Measurements from ENCODE around the gene NRXN3.

NRXN3 gene

DNA sequence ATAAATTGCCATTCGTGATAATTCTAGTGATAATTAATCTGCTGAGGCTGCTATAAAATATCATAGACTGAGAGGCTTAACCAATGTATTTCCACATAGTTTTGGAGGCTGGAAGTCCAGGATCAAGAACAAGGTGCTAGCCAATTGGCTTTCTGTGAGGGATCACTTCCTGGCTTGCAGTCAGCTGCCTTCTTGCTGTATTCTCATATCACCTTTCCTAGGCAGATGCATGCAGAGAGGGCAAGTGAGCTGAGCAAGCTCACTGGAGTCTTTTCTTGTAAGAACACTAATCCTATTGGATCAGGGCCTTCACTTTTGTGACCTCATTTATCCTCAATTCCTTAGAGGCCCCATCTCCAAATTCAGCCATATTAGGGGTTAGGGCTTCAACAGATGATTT is 1400.5 kb downstream of the NRXN3 start:
- DNase-seq, result no peak

GRCh38 chr14:79571366-79571765 is 1401.2 kb downstream of the NRXN3 start:
- no peak for DNase-seq

GRCh38 chr14:79573486-79573885 is 1403.3 kb downstream of the NRXN3 start:
- no peak for DNase-seq

GRCh38 chr14:79575032-79575431 is 1404.9 kb downstream of the NRXN3 start:
- DNase-seq, result no peak

DNA sequence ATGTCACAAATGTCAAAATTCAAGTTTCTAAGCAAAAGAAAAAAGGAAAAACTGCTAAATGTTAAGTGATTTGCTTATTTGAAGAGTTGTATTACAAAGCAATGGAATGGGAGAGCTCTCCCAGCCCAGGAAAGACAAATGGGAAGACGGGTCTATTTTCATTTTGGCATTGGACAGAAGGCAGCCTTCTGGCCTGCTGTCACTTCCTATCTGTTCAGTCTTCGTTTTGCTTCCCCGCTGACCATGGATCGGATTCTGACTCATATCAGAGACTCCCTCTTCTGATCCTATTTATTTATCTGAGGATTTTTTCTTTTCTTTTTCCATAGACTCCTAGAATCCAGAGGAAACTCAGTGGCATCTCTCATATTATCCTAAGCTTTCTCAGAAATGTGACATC is 1406.3 kb downstream of the NRXN3 start:
- no peak for DNase-seq

GRCh38 chr14:79578470-79578869 is 1408.3 kb downstream of the NRXN3 start:
- no peak for DNase-seq

DNA sequence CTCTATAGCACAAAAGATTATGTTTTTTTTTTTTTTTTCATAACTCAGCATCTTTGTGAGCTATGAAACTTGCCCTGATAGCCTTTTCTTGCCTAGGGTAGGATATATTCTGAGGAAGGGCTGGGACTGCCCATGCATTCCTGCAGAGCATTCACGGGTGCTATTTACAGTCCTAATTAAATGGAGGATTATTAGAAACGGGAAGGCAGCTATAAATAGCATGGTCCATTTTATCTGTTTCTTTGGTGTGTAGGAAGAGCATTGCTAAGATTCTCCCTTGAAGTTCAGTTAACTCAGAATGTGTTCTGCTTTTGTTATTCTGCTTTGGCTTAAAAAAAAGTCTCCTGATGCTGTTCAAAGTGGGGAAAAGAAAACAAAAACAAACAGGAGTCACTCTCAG is 1410.2 kb downstream of the NRXN3 start:
- DNase-seq, result no peak

DNA sequence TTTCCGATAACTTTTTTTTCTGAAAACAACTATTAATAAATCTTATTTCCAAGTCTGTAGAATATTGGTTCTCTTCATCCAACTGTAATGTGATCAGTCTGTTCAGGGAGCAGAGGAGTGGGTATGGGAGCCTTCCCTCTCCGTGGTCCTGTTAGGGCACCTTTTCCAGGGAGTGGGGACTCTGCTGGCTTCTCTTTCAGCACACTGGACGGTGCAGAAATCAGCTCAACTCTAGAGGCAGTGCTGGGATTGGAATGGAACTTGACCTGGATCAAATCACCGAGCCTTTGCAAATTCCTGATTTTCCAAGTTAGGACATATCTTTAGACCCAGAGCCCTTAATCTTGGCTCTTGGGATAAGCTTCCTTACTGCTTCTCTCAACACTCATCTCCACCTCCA is 1410.7 kb downstream of the NRXN3 start:
- no peak for DNase-seq

GRCh38 chr14:79581912-79582576 is 1411.9 kb downstream of the NRXN3 start:
- no peak for DNase-seq

DNA sequence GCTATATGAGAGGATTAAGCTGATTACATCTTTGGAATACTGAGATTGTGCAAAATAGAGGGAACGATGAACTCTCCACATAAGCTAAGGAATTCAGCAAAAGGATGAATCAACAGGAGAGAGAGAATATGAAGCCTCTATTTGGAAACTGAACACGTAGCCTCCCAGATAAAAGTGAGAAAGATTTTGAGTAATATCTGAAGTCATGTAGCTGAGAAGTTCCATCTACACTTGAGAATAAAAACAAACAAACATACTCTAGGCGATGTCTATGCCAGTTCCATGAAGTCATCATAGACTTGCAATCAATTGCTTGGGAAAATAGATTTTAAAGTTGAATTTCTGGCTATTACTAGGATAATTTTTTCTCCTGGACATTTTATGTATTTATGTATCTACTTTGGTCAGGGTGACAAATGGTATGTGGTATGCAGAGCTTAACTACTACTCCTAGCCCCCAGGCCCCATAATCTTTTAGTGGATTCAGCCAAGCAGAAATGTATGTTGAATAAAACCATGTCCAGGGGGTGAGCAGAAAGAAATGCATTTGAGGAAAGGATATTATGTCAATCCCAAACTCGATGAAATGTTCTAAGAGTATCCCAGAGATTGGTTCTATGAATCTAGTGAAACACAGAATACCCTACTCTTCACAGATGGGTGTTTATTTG is 1413.7 kb downstream of the NRXN3 start:
- no peak for DNase-seq

GRCh38 chr14:79584679-79585078 is 1414.5 kb downstream of the NRXN3 start:
- no peak for DNase-seq

GRCh38 chr14:79585845-79586244 is 1415.7 kb downstream of the NRXN3 start:
- DNase-seq, result no peak

GRCh38 chr14:79586416-79586815 is 1416.2 kb downstream of the NRXN3 start:
- DNase-seq, result no peak

GRCh38 chr14:79586989-79587598 is 1416.9 kb downstream of the NRXN3 start:
- no peak for DNase-seq

DNA sequence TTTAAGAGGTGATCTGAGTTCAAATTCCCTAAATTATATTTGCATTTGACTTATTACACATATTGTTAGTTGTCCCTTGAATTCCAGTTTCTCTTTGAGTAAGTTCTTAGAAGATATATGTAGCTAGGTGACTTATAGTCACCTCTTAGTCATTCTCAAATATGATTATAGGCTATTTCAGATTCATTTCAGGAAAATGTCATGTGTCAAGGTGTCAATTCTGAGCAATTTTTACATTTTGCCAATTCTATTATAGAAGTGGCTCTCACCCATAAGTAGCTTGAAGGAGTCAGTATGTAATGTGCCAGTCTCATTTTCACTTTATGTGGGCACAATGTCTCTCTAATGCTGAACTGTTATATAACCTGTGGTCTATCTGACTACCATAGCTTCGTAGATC is 1417.7 kb downstream of the NRXN3 start:
- no peak for DNase-seq

- no peak for DNase-seq
Measured at GRCh38 chr14:79588398-79588797, 1418.2 kb downstream of the NRXN3 start.

DNA sequence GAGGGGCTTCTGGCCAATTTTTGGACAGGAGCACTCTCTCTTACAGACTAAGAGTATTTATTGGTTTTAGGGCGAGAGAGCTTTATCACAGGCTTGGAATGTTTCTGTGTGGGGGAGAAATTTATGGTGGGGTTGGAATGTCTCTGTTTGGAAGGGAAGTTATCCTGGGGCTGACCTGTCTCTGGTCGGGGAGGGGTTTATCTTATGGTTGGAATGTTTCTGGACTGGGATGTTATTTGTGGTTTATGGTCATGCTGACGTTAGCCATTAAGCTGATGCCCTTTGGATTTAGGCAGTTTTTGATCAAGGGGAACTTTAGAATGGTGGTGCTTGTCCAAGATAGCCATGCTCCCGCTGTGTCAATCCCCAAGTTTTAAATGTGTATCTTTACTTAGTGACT is 1426.4 kb downstream of the NRXN3 start:
- no peak for DNase-seq

DNA sequence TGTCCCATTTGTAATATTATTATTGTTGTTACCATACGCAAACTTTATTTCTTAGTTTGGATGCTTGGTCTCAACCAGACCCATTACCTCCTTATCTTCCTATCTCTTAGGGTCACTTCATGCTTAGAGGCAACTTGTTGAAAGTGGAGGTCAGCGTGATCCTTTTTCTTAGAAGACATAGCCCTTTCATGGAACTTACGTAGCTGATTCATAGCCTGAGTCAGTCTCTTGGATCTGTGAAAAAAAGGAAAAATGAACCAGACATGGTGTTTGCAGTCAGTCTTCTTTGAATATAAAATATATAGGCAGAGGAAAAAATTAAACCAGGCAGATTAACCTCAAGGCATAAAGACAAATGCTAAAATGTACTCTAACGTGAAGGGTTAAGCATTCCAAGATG is 1427.4 kb downstream of the NRXN3 start:
- DNase-seq, result no peak

- DNase-seq, result no peak
Measured at GRCh38 chr14:79598339-79598738, 1428.2 kb downstream of the NRXN3 start.

DNA sequence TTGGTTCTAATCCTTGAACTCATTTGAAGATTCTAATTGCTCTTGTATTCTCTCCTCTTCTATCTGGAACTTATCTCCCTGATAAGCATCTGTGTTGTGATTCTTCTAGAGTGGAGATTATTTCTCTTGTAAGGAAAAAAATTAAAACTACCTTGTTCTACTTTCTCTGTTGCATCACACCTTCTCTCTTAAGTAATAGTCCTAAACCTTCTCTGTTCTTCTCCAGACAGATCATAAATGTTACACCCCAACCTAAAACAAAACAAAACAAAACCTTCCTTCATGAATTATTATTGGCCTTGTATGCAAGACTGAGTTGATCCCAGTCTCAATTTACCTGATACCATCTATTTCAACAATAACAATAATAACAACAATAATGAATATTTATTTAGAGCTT is 1429.1 kb downstream of the NRXN3 start:
- no peak for DNase-seq

GRCh38 chr14:79600406-79600805 is 1430.2 kb downstream of the NRXN3 start:
- no peak for DNase-seq

- DNase-seq, result no peak
Measured at GRCh38 chr14:79601579-79601978, 1431.4 kb downstream of the NRXN3 start.

DNA sequence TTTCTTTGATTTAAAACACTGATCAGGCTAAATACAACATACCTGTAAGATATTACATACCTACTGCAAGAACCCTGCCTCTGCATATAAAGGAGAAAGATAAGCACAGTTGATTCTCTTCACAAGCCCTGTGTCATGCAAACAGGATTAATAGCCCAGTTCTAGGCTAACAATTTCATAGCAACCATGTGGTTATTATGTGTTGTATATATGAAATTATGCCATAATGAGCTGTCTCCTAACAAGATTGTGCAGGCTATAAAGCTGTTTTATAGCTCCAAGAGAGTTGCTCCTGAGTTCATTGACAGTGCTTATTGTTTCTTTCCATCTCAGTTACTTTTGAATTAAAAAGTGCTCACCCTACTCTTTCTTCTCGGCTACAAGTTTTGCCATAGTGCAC is 1431.9 kb downstream of the NRXN3 start:
- no peak for DNase-seq

GRCh38 chr14:79602742-79603141 is 1432.6 kb downstream of the NRXN3 start:
- no peak for DNase-seq

DNA sequence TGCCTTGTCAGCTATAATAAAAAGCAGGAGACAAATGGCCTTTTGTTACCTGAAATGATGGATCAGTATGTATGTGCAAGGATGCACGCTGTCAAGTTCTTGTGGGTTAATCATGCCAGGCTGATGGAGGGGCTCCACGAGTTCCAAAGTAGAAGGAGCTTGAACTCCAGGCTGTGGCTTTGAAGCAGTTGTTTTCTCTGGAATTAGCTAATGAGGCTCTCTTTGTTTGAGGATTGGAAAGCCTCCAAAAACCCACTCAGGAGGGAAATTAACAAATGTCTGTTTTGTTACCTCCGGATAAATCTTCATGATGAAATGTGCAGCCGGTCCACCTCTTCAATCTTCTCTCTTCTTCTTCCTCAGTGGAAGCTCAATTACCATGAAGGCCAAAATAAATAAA is 1435.7 kb downstream of the NRXN3 start:
- DNase-seq, result no peak

Measured in NCI-H2029 treated with DMSO at 0.1 percent for 48 hours (cell line).